ENCODE results near the gene SMIM38. TPM values are rescaled to one million over a fixed set of nuclear protein-coding genes. Genes with fewer than 3 reads are reported as not detected.

SMIM38 gene
- total and polyA plus RNA-seq, 4 donors: 0.19 to 1.2 (median 0.59) TPM

DNA sequence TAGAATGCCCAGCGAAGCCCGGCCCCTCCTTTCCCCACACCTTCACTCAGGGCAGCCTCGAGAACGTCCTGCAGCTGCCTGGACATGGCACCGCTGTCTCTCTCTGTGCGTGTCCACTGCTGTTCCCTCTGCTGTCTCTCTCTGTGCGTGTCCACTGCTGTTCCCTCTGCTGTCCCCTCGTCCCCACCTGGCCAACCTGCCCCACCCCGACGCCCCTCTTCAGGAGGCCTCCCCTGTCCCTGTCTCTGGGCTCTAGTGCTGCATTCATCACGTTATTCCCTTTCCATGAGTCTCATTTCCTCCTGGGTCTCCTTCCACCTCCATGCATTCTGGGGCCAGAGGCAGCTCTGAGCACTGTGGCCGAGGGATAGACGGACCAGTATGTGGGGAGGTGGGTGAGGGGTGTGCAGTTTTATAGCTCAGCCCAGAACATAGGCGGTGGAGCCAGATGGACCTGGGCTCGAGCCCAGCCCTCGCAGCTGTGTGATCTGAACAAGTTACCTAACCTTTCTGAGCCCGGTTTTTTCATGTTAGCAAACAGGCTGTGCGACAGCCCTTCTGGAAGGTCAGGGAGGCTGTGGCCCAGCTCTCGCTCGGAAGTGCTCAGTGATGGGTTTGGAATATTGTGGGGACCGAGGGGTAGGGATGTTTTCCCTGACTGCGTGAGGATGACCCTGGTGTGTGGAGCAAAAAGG lies 41.9 kb upstream of the SMIM38 start:
- H3K27me3 ChIP-seq (ENCODE audit: control insufficient read depth, insufficient read depth, low read length): no peaks in the 10 kb centered on the region
- no peaks in the 10 kb centered on the region for H3K9me3 ChIP-seq (ENCODE audit: control insufficient read depth, insufficient read depth, low read length)
- H3K27ac ChIP-seq (ENCODE audit: low read depth, low read length): no peak overlapping the region
- peaks cover 5% of the 10 kb centered on the region for H3K36me3 ChIP-seq (ENCODE audit: control insufficient read depth, insufficient read depth, low read length)
- no peaks in the 10 kb centered on the region for H3K4me1 ChIP-seq (ENCODE audit: control insufficient read depth, insufficient read depth, low read length)
- WGBS (ENCODE audit: insufficient coverage): 80% methylated on average over 22 of the region's 22 CpGs
- DNase-seq (ENCODE audit: low read depth in 4 of 6, low spot score in 6 of 6): no peak
- H3K4me3 ChIP-seq (ENCODE audit: low read depth, low read length): no peak overlapping the region

DNA sequence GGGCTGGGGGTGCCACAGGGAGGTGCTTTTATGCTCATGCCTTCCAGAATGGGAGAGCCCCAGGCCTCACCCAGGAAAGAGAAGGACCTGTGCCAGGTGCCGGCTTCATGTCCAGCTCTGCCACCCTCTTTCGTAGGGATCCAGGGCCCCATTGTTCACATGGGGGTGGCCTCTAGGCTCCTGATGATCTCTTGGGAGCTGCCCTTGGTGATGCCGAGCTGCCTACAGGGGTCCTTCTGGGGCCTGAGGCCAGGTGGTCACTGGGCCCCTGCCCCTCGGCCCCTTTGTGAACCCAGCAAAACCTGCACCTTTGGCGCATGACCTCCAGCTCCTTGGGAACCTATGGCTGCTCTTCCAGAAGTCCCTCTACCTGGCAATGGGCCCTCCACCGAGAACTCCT lies 41.4 kb upstream of the SMIM38 start:
- WGBS (ENCODE audit: insufficient coverage): 88% methylated on average over 6 of the region's 6 CpGs
- peaks cover 5% of the 10 kb centered on the region for H3K36me3 ChIP-seq (ENCODE audit: control insufficient read depth, insufficient read depth, low read length)
- DNase-seq (ENCODE audit: low read depth in 4 of 6, low spot score in 6 of 6): no peak
- no peaks in the 10 kb centered on the region for H3K4me1 ChIP-seq (ENCODE audit: control insufficient read depth, insufficient read depth, low read length)
- H3K27me3 ChIP-seq (ENCODE audit: control insufficient read depth, insufficient read depth, low read length): no peaks in the 10 kb centered on the region
- H3K4me3 ChIP-seq (ENCODE audit: low read depth, low read length): no peak overlapping the region
- no peak overlapping the region for H3K27ac ChIP-seq (ENCODE audit: low read depth, low read length)
- H3K9me3 ChIP-seq (ENCODE audit: control insufficient read depth, insufficient read depth, low read length): peaks cover 2% of the 10 kb centered on the region

GRCh38 chr11:69114811-69115523 lies 40.8 kb upstream of the SMIM38 start:
- H3K4me1 ChIP-seq (ENCODE audit: control insufficient read depth, insufficient read depth, low read length): no peaks in the 10 kb centered on the region
- H3K36me3 ChIP-seq (ENCODE audit: control insufficient read depth, insufficient read depth, low read length): peaks cover 5% of the 10 kb centered on the region
- no peak for DNase-seq (ENCODE audit: low read depth in 4 of 6, low spot score in 6 of 6)
- H3K27ac ChIP-seq (ENCODE audit: low read depth, low read length): no peak overlapping the region
- no peaks in the 10 kb centered on the region for H3K27me3 ChIP-seq (ENCODE audit: control insufficient read depth, insufficient read depth, low read length)
- 81% methylated on average over 13 of the region's 21 CpGs for WGBS (ENCODE audit: insufficient coverage)
- no peak overlapping the region for H3K4me3 ChIP-seq (ENCODE audit: low read depth, low read length)
- H3K9me3 ChIP-seq (ENCODE audit: control insufficient read depth, insufficient read depth, low read length): peaks cover 2% of the 10 kb centered on the region

- Histone ChIP-seq H3K9me3 (ENCODE audit: control insufficient read depth, insufficient read depth, low read length) (peaks cover 2% of the 10 kb centered on the region), H3K4me1 (ENCODE audit: control insufficient read depth, insufficient read depth, low read length) (no peaks in the 10 kb centered on the region), H3K27ac (ENCODE audit: low read depth, low read length) (no peak overlapping the region), H3K4me3 (ENCODE audit: low read depth, low read length) (no peak overlapping the region), H3K27me3 (ENCODE audit: control insufficient read depth, insufficient read depth, low read length) (no peaks in the 10 kb centered on the region), H3K36me3 (ENCODE audit: control insufficient read depth, insufficient read depth, low read length) (peaks cover 5% of the 10 kb centered on the region)
- DNase-seq (ENCODE audit: low read depth in 4 of 6, low spot score in 6 of 6): no peak
- 74% methylated on average over 40 of the region's 41 CpGs for WGBS (ENCODE audit: insufficient coverage)
These were observed 39.9 kb upstream of the SMIM38 start for GRCh38 chr11:69115586-69116560.

- Histone ChIP-seq H3K4me1 (ENCODE audit: control insufficient read depth, insufficient read depth, low read length) (no peaks in the 10 kb centered on the region), H3K36me3 (ENCODE audit: control insufficient read depth, insufficient read depth, low read length) (peaks cover 5% of the 10 kb centered on the region), H3K9me3 (ENCODE audit: control insufficient read depth, insufficient read depth, low read length) (peaks cover 2% of the 10 kb centered on the region), H3K27ac (ENCODE audit: low read depth, low read length) (no peak overlapping the region), H3K27me3 (ENCODE audit: control insufficient read depth, insufficient read depth, low read length) (no peaks in the 10 kb centered on the region), H3K4me3 (ENCODE audit: low read depth, low read length) (no peak overlapping the region)
- no peak for DNase-seq (ENCODE audit: low read depth in 4 of 6, low spot score in 6 of 6)
- 99% methylated on average over 7 of the region's 10 CpGs for WGBS (ENCODE audit: insufficient coverage)
These were observed 39.1 kb upstream of the SMIM38 start for GRCh38 chr11:69116671-69117070.

GRCh38 chr11:69119190-69119589 lies 36.5 kb upstream of the SMIM38 start:
- no peak for DNase-seq (ENCODE audit: low read depth in 4 of 6, low spot score in 6 of 6)
- H3K27ac ChIP-seq (ENCODE audit: low read depth, low read length): no peak overlapping the region
- peaks cover 5% of the 10 kb centered on the region for H3K36me3 ChIP-seq (ENCODE audit: control insufficient read depth, insufficient read depth, low read length)
- H3K4me3 ChIP-seq (ENCODE audit: low read depth, low read length): no peak overlapping the region
- H3K4me1 ChIP-seq (ENCODE audit: control insufficient read depth, insufficient read depth, low read length): peaks cover 18% of the 10 kb centered on the region
- peaks cover 2% of the 10 kb centered on the region for H3K9me3 ChIP-seq (ENCODE audit: control insufficient read depth, insufficient read depth, low read length)
- WGBS (ENCODE audit: insufficient coverage): 60% methylated on average over 1 of the region's 2 CpGs
- no peaks in the 10 kb centered on the region for H3K27me3 ChIP-seq (ENCODE audit: control insufficient read depth, insufficient read depth, low read length)

DNA sequence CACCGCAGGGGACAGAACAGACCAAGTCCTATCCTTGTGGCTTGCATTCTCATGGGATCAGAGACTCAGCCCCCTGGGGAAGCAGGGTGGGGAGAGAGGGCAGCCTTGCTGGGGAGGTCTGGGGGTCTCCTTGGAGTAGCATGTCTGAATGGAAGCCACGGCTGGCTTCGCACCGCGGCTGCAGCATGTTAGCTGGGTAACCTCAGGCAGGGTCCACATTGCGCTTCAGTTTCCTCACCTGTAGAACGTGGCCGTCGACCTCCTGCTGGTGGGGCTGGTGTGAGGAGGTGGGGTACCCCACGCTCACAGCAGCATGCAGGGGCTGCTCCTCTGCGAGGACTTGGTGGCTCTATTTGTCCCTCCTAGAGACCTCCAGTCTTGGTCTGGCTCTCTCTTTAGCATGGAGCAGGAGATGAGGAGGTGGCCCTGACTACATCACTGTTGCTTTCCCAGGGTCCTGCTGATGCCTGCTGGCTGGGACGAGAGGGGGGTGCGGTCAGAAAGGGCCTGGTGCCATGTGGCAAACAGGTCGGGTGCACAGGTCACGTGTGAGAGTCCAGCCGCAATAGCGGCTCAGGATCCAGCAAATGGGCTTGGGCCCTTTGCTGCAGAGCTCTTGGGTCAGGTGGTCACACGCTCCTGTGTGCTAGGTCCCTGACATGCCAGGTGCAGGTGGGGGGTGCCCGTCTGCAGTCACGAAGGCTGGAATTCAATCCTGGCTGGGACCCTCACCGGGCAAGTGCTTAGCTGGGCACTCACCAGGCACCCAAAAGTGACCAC lies 35.4 kb upstream of the SMIM38 start:
- H3K4me1 ChIP-seq (ENCODE audit: control insufficient read depth, insufficient read depth, low read length): peaks cover 18% of the 10 kb centered on the region
- no peak for DNase-seq (ENCODE audit: low read depth in 4 of 6, low spot score in 6 of 6)
- H3K9me3 ChIP-seq (ENCODE audit: control insufficient read depth, insufficient read depth, low read length): peaks cover 2% of the 10 kb centered on the region
- H3K27me3 ChIP-seq (ENCODE audit: control insufficient read depth, insufficient read depth, low read length): no peaks in the 10 kb centered on the region
- WGBS (ENCODE audit: insufficient coverage): 94% methylated on average over 19 of the region's 21 CpGs
- no peak overlapping the region for H3K27ac ChIP-seq (ENCODE audit: low read depth, low read length)
- peaks cover 5% of the 10 kb centered on the region for H3K36me3 ChIP-seq (ENCODE audit: control insufficient read depth, insufficient read depth, low read length)
- H3K4me3 ChIP-seq (ENCODE audit: low read depth, low read length): no peak overlapping the region

DNA sequence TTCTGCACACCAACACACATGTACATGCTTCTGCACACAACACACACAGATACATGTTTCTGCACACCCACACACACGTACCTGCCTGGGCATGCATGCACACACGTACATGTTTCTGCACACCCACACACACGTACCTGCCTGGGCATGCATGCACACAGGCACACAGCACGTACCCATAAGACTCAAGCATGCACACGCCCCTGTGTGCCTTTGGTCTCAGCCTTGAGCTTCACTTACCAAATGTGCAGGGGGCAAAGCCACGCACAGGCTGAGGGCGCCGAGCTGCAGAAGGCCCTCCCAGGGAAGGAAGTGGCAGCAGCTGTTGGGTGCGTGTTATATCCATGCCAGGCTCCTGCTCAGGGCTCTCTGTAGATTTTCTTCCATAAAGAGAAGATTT lies 34.7 kb upstream of the SMIM38 start:
- Histone ChIP-seq H3K4me3 (ENCODE audit: low read depth, low read length) (no peak overlapping the region), H3K9me3 (ENCODE audit: control insufficient read depth, insufficient read depth, low read length) (peaks cover 2% of the 10 kb centered on the region), H3K4me1 (ENCODE audit: control insufficient read depth, insufficient read depth, low read length) (peaks cover 20% of the 10 kb centered on the region), H3K27ac (ENCODE audit: low read depth, low read length) (no peak overlapping the region), H3K27me3 (ENCODE audit: control insufficient read depth, insufficient read depth, low read length) (no peaks in the 10 kb centered on the region), H3K36me3 (ENCODE audit: control insufficient read depth, insufficient read depth, low read length) (no peaks in the 10 kb centered on the region)
- no peak for DNase-seq (ENCODE audit: low read depth in 4 of 6, low spot score in 6 of 6)
- WGBS (ENCODE audit: insufficient coverage): 95% methylated on average over 8 of the region's 9 CpGs

All from spinal cord (tissue), 10 donors.